ENCODE data around the gene APLP2. TPM values are rescaled to one million over a fixed set of nuclear protein-coding genes. Genes with fewer than 3 reads are reported as not detected.
"Not testable (repeated sequence)": the region's sequence is repeated elsewhere in the genome, so short reads cannot be mapped to it uniquely, and the experiment has no call there.

Gene APLP2
- total RNA-seq, 2 donors from 2014 or later = 821 to 864 TPM

GRCh38 chr11:130168105-130168504, 98.4 kb downstream of the APLP2 start:
- Mint-ChIP-seq H3K36me3 (ENCODE audit: low read depth) (no peaks in the 10 kb centered on the region), H3K27ac (no peak overlapping the region), H3K27me3 (ENCODE audit: insufficient read depth) (peaks cover 38% of the 10 kb centered on the region), H3K4me3 (no peak overlapping the region), H3K4me1 (peaks cover 3% of the 10 kb centered on the region), H3K9me3 (no peaks in the 10 kb centered on the region)
- no peak overlapping the region for H3K9ac ChIP-seq (ENCODE audit: extremely low read depth, low read length, poor library complexity, severe bottlenecking)
- DNase-seq = no peak
- no peaks in the 10 kb centered on the region for H3K9me3 ChIP-seq (ENCODE audit: control insufficient read depth, low read length)
- H3K4me3 ChIP-seq (ENCODE audit: low read length) = no peak overlapping the region
- H3K4me1 ChIP-seq (ENCODE audit: control insufficient read depth, insufficient read depth, low read length) = no peaks in the 10 kb centered on the region
- TF ChIP-seq CTCF (conservative IDR thresholded peaks at IDR 0.05) = no peak
- no peaks in the 10 kb centered on the region for H3K36me3 ChIP-seq (ENCODE audit: control insufficient read depth, insufficient read depth, low read length)
- no peaks in the 10 kb centered on the region for H3K27me3 ChIP-seq (ENCODE audit: control insufficient read depth, insufficient read depth, low read length, poor library complexity, severe bottlenecking)
- H3K27ac ChIP-seq (ENCODE audit: low read depth, low read length) = no peak overlapping the region
- WGBS, 2 experiments (ENCODE audit: insufficient coverage in 1 of 2, insufficient read length in 1 of 2) = 91 to 100% methylated on average over 4 to 7 of the region's 7 CpGs

DNA sequence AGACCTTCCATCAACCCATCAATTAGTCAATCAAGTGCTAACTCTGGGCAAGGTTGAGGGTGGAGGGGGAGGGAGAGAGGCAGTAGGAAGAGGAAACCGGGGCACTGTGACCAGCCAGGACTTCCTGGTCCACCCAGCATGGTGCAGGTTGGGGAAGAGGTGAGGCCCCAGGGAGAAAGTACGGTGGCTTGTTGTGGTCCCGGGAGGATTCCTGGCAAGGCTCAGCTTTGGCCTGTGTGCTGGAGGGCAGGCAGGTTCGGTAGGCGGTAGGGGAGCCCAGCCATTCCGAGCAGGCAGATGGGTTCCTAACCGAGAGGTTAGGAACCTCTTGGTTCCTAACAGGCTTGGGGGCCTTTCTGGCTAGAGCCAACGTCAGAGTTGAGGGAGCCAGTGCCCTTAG, 100.7 kb downstream of the APLP2 start:
- H3K4me3 ChIP-seq (ENCODE audit: low read length) = no peak overlapping the region
- H3K27ac ChIP-seq (ENCODE audit: low read depth, low read length) = no peak overlapping the region
- H3K9me3 ChIP-seq (ENCODE audit: control insufficient read depth, low read length) = no peaks in the 10 kb centered on the region
- Mint-ChIP-seq H3K4me3 (no peak overlapping the region), H3K9me3 (peaks cover 5% of the 10 kb centered on the region), H3K4me1 (no peaks in the 10 kb centered on the region), H3K27ac (no peak overlapping the region), H3K27me3 (ENCODE audit: insufficient read depth) (peaks cover 35% of the 10 kb centered on the region), H3K36me3 (ENCODE audit: low read depth) (no peaks in the 10 kb centered on the region)
- no peak for TF ChIP-seq CTCF (conservative IDR thresholded peaks at IDR 0.05)
- no peak overlapping the region for H3K9ac ChIP-seq (ENCODE audit: extremely low read depth, low read length, poor library complexity, severe bottlenecking)
- no peak for DNase-seq
- WGBS, 2 experiments (ENCODE audit: insufficient coverage in 1 of 2, insufficient read length in 1 of 2) = 53 to 79% methylated on average over 3 to 8 of the region's 8 CpGs
- H3K4me1 ChIP-seq (ENCODE audit: control insufficient read depth, insufficient read depth, low read length) = no peaks in the 10 kb centered on the region
- H3K36me3 ChIP-seq (ENCODE audit: control insufficient read depth, insufficient read depth, low read length) = no peaks in the 10 kb centered on the region
- H3K27me3 ChIP-seq (ENCODE audit: control insufficient read depth, insufficient read depth, low read length, poor library complexity, severe bottlenecking) = no peaks in the 10 kb centered on the region

- no peak overlapping the region for H3K4me3 Mint-ChIP-seq
- H3K4me1 ChIP-seq (ENCODE audit: control insufficient read depth, insufficient read depth, low read length) = no peaks in the 10 kb centered on the region
- H3K27me3 ChIP-seq (ENCODE audit: control insufficient read depth, insufficient read depth, low read length, poor library complexity, severe bottlenecking) = no peaks in the 10 kb centered on the region
- no peak for TF ChIP-seq CTCF (conservative IDR thresholded peaks at IDR 0.05)
- no peaks in the 10 kb centered on the region for H3K9me3 ChIP-seq (ENCODE audit: control insufficient read depth, low read length)
- H3K27ac ChIP-seq (ENCODE audit: low read depth, low read length) = no peak overlapping the region
- peaks cover 35% of the 10 kb centered on the region for H3K27me3 Mint-ChIP-seq (ENCODE audit: insufficient read depth)
- no peak for DNase-seq
- 65 to 93% methylated on average over 2 to 5 of the region's 5 CpGs for WGBS, 2 experiments (ENCODE audit: insufficient coverage in 1 of 2, insufficient read length in 1 of 2)
- H3K36me3 ChIP-seq (ENCODE audit: control insufficient read depth, insufficient read depth, low read length) = no peaks in the 10 kb centered on the region
- no peaks in the 10 kb centered on the region for H3K36me3 Mint-ChIP-seq (ENCODE audit: low read depth)
- no peaks in the 10 kb centered on the region for H3K4me1 Mint-ChIP-seq
- H3K27ac Mint-ChIP-seq = no peak overlapping the region
- H3K4me3 ChIP-seq (ENCODE audit: low read length) = no peak overlapping the region
- H3K9me3 Mint-ChIP-seq = peaks cover 5% of the 10 kb centered on the region
- no peak overlapping the region for H3K9ac ChIP-seq (ENCODE audit: extremely low read depth, low read length, poor library complexity, severe bottlenecking)
Observed at GRCh38 chr11:130171534-130171933, 101.8 kb downstream of the APLP2 start.

- not testable (repeated sequence) for H3K9me3 ChIP-seq (ENCODE audit: control insufficient read depth, low read length); H3K36me3 Mint-ChIP-seq (ENCODE audit: low read depth); H3K4me3 Mint-ChIP-seq; DNase-seq; H3K27me3 ChIP-seq (ENCODE audit: control insufficient read depth, insufficient read depth, low read length, poor library complexity, severe bottlenecking); H3K4me1 Mint-ChIP-seq; H3K36me3 ChIP-seq (ENCODE audit: control insufficient read depth, insufficient read depth, low read length); H3K27ac ChIP-seq (ENCODE audit: low read depth, low read length); H3K9me3 Mint-ChIP-seq; H3K4me3 ChIP-seq (ENCODE audit: low read length); H3K9ac ChIP-seq (ENCODE audit: extremely low read depth, low read length, poor library complexity, severe bottlenecking); H3K27ac Mint-ChIP-seq; H3K4me1 ChIP-seq (ENCODE audit: control insufficient read depth, insufficient read depth, low read length)
- H3K27me3 Mint-ChIP-seq (ENCODE audit: insufficient read depth) = peaks cover 35% of the 10 kb centered on the region
- 88 to 92% methylated on average over 2 to 3 of the region's 3 CpGs for WGBS, 2 experiments (ENCODE audit: insufficient coverage in 1 of 2, insufficient read length in 1 of 2)
Observed at GRCh38 chr11:130172001-130172400, 102.3 kb downstream of the APLP2 start.
